Activated T-cell treated with anti-CD3 and anti-CD28 coated beads, Interleukin-2, amount 50 U/mL, for 4 hours (primary cell): ENCODE data around the gene B3GAT3. TPM values are rescaled to one million over a fixed set of nuclear protein-coding genes. Genes with fewer than 3 reads are reported as not detected.
A peak's percentile ranks its signal among the peaks of the same experiment; 100 is the strongest.
"Not testable (repeated sequence)": the region's sequence is repeated elsewhere in the genome, so short reads cannot be mapped to it uniquely, and the experiment has no call there.

ENCODE experiments used
- ATAC-seq, 2 donors: fragments of 200-7000 bp; cut with Tn5 transposase; one replicate each; pipeline ENCODE4 v1.10.0; 2021
- DNase-seq: peaks from one replicate; pipeline ENCODE4 v3.0.0-alpha.2; 2020
- H3K27me3 Mint-ChIP-seq: one replicate; pipeline ENCODE4 v1.8.0; 2021; ENCODE audit warnings: low read depth, mixed read lengths
- H3K36me3 Mint-ChIP-seq: one replicate; pipeline ENCODE4 v1.8.0; 2022; ENCODE audit warnings: mixed read lengths; ENCODE audit not compliant: insufficient read depth
- H3K4me1 Mint-ChIP-seq: one replicate; pipeline ENCODE4 v1.8.0; 2021; ENCODE audit warnings: low read depth, mixed read lengths
- H3K4me3 Mint-ChIP-seq: one replicate; pipeline ENCODE4 v1.8.0; 2021; ENCODE audit warnings: mild to moderate bottlenecking, moderate library complexity, mixed read lengths
- H3K9me3 Mint-ChIP-seq: one replicate; pipeline ENCODE4 v1.8.0; 2021; ENCODE audit warnings: mixed read lengths
- total RNA-seq, 3 donors: library from RNA; stranded (reverse); gene quantifications; one replicate each; pipeline ENCODE4 v1.2.1, GENCODE V29; 2021

B3GAT3 gene
- total RNA-seq, 3 donors from 2014 or later: 58.2 to 66.2 (median 59.7) TPM

DNA sequence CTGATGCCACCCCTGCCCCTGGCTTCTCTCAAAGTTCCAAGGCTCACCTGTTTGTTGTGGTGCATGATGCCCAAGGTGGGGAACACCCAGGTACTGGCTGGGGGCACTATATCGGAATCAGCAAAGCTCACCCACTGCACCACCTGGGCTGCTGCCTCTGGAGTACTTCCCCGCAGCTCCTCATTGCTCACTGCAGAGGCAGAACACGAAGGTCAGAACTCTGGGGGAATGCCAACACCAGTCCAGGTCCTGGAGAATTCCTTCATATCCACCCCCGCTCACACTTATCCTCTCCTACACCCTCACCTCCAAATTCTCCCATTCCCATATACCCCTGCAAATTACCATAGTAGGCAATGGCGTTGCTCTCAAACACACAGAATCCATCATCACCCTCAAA, 50.3 kb downstream of the B3GAT3 start:
- Mint-ChIP-seq H3K36me3 (peaks cover 53% of the 10 kb centered on the region), H3K4me3 (peak overlapping the region; percentile 98), H3K4me1 (peaks cover 62% of the 10 kb centered on the region)
- H3K9me3 Mint-ChIP-seq, DNase-seq, H3K27me3 Mint-ChIP-seq, ATAC-seq: not testable (repeated sequence)

DNA sequence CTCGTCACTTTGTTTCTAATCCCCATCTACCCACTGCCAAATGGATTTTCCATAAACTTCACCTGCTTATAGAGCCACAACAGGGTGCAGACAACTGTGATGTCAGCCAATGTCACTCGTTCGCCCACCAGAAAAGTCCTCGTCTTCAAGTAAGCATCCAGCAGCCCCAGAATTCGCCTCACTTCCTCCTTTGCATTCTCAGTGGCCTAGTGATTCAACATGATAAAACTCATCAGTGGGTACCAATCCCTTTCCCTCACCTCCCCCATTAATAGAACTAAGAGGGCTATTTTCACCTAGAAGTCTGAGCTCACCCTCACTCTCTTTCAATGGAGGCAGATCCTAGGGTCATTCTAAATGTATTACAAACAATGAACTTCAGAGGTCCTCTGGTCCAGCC, 50.9 kb downstream of the B3GAT3 start:
- peaks cover 68% of the 10 kb centered on the region for H3K4me1 Mint-ChIP-seq
- DNase-seq, H3K27me3 Mint-ChIP-seq, H3K9me3 Mint-ChIP-seq, ATAC-seq: not testable (repeated sequence)
- H3K36me3 Mint-ChIP-seq: peaks cover 55% of the 10 kb centered on the region
- peak overlapping the region; percentile 98 for H3K4me3 Mint-ChIP-seq

DNA sequence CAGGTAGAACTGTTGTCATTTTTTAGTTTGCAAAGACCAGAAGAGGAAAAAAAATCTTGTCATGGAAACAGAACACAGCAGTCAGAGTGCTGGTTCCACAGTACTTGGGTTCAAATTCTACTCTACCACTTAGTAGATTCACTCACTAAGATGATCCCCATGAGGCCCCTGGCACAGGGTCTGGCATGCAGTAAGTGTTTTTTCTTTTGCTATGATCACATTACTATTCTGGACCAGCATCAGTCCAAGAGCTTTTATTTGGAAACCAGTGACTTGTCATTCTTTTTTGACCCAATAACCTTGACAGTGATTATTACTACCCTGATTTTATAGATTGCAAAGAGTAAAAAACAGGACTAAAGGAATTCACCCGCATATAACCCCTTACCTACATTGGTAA, 52.2 kb downstream of the B3GAT3 start:
- H3K4me1 Mint-ChIP-seq: peaks cover 66% of the 10 kb centered on the region
- DNase-seq (no peak), ATAC-seq (no peak)
- peak overlapping the region; percentile 1 for H3K4me3 Mint-ChIP-seq
- H3K36me3 Mint-ChIP-seq: peaks cover 59% of the 10 kb centered on the region
- H3K27me3 Mint-ChIP-seq: no peaks in the 10 kb centered on the region
- H3K9me3 Mint-ChIP-seq: no peaks in the 10 kb centered on the region

DNA sequence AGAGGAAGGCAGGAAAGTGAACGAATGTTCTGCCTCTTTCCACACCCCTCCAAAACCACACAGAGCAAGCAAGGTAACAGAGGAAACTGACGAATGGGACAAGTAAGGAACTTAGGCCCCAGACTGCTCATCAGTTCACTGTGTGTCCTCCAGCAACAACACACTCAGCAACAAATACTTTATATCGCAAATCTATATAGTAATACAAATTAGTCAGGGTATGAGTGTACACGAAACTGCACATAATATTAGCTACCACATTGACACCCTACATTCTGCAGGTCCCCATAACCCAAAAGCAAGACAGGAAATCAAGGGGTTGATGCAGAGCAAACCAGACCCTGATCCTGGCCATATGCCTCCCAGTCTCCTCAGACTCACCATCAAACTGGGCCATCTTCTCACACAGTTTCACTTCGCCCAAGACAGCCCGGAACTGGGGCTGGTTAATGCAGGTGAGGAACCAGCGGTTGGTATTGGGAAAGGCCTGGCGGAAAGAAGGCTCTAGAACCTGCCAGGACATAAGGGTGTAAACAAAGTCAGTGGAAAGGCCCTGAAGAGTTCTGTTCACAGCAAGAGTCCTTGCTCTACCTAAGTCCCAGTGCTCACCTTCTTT, 54.7 kb downstream of the B3GAT3 start:
- ATAC-seq: peak in 1 of 2 donors; percentile 16
- H3K9me3 Mint-ChIP-seq: no peaks in the 10 kb centered on the region

DNA sequence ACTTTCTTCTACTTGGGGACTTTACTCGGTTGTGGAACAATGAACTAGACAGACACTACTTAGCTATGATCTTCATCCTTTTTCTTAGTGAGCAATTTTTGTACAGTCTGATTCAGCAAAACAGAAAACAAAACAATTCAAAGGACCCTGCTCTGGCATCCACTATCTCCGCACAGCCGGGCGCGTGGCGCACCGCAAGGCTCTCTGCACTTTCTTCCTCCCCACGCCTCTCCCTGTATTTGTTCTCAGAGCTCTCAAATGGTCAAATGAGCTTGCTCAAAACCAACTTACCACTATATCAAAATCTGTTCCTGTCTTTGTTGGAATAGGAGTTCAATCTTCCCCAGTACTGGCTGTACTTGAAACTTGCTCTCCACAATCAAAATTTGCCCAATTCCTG, 55.5 kb downstream of the B3GAT3 start:
- H3K27me3 Mint-ChIP-seq: no peaks in the 10 kb centered on the region
- H3K9me3 Mint-ChIP-seq: no peaks in the 10 kb centered on the region
- peaks cover 45% of the 10 kb centered on the region for H3K4me1 Mint-ChIP-seq
- no peak for DNase-seq
- peak overlapping the region; percentile 3 for H3K4me3 Mint-ChIP-seq
- peaks cover 45% of the 10 kb centered on the region for H3K36me3 Mint-ChIP-seq
- ATAC-seq: no peak

More for the DNA sequence above, 54.7 kb downstream of the B3GAT3 start:
- no peak for DNase-seq
- Mint-ChIP-seq H3K27me3 (no peaks in the 10 kb centered on the region), H3K4me1 (peaks cover 50% of the 10 kb centered on the region), H3K36me3 (peaks cover 49% of the 10 kb centered on the region), H3K4me3 (peak overlapping the region; percentile 42)

Other genes with a start within 250 kb of the B3GAT3 start
- gene SCGB1A1, start 203.0 kb downstream of the B3GAT3 start, total RNA-seq: 1 to 10 TPM in 1 of 3 donors, under 1 TPM in 2; 0.61 to 1.1 (median 0.87) TPM
- 10 to 100 TPM; 12.3 to 22.7 (median 13.3) TPM for gene AHNAK, start 75.2 kb downstream of the B3GAT3 start, total RNA-seq
- gene EEF1G, start 48.1 kb downstream of the B3GAT3 start, total RNA-seq: 1,000 to 10,000 TPM; 1,775 to 1,880 (median 1,879) TPM
- gene TUT1, start 30.5 kb downstream of the B3GAT3 start, total RNA-seq: 10 to 100 TPM; 39.4 to 46.1 (median 41.6) TPM
- 100 to 1,000 TPM; 217 to 224 (median 220) TPM for gene MTA2, start 20.1 kb downstream of the B3GAT3 start, total RNA-seq
- 100 to 1,000 TPM; 145 to 160 (median 155) TPM for gene EML3, start 9.2 kb downstream of the B3GAT3 start, total RNA-seq
- gene ROM1, start 8.7 kb downstream of the B3GAT3 start, total RNA-seq: 1 to 10 TPM; 5.8 to 6.6 (median 5.8) TPM
- 100 to 1,000 TPM; 173 to 204 (median 194) TPM for gene GANAB, start 24.6 kb upstream of the B3GAT3 start, total RNA-seq
- gene INTS5, start 31.3 kb upstream of the B3GAT3 start, total RNA-seq: 10 to 100 TPM; 43.5 to 50.0 (median 48.0) TPM
- 100 to 1,000 TPM; 174 to 212 (median 206) TPM for gene C11orf98, start 43.2 kb upstream of the B3GAT3 start, total RNA-seq
- gene CSKMT, start 43.3 kb upstream of the B3GAT3 start, total RNA-seq: 10 to 100 TPM; 54.6 to 73.1 (median 73.0) TPM
- 10 to 100 TPM in 2 of 3 donors, 1 to 10 TPM in 1; 9.4 to 14.6 (median 10.6) TPM for gene UQCC3, start 49.7 kb upstream of the B3GAT3 start, total RNA-seq
- 10 to 100 TPM; 17.0 to 22.2 (median 19.2) TPM for gene LBHD1, start 50.3 kb upstream of the B3GAT3 start, total RNA-seq
- 100 to 1,000 TPM; 151 to 174 (median 157) TPM for gene UBXN1, start 57.1 kb upstream of the B3GAT3 start, total RNA-seq
- under 1 TPM; 0.21 to 0.33 (median 0.30) TPM for gene LRRN4CL, start 67.5 kb upstream of the B3GAT3 start, total RNA-seq
- gene BSCL2, start 85.4 kb upstream of the B3GAT3 start, total RNA-seq: 10 to 100 TPM; 23.6 to 29.6 (median 26.9) TPM
- not detected for gene GNG3, start 85.7 kb upstream of the B3GAT3 start, total RNA-seq
- gene HNRNPUL2, start 105.5 kb upstream of the B3GAT3 start, total RNA-seq: 10 to 100 TPM; 45.3 to 49.4 (median 47.9) TPM
- gene TTC9C, start 106.5 kb upstream of the B3GAT3 start, total RNA-seq: 10 to 100 TPM; 20.2 to 22.9 (median 20.9) TPM
- 1 to 10 TPM; 5.7 to 6.9 (median 6.5) TPM for gene ZBTB3, start 132.2 kb upstream of the B3GAT3 start, total RNA-seq
- 100 to 1,000 TPM; 143 to 145 (median 144) TPM for gene POLR2G, start 139.6 kb upstream of the B3GAT3 start, total RNA-seq
- gene TAF6L, start 149.4 kb upstream of the B3GAT3 start, total RNA-seq: 10 to 100 TPM; 27.2 to 34.3 (median 29.1) TPM
- gene TMEM179B, start 165.4 kb upstream of the B3GAT3 start, total RNA-seq: 10 to 100 TPM; 26.8 to 35.4 (median 31.6) TPM
- 10 to 100 TPM in 2 of 3 donors, 1 to 10 TPM in 1; 9.4 to 12.1 (median 11.6) TPM for gene TMEM223, start 170.0 kb upstream of the B3GAT3 start, total RNA-seq
- 100 to 1,000 TPM; 138 to 180 (median 158) TPM for gene NXF1, start 183.5 kb upstream of the B3GAT3 start, total RNA-seq
- 10 to 100 TPM; 22.3 to 31.6 (median 28.4) TPM for gene STX5, start 210.1 kb upstream of the B3GAT3 start, total RNA-seq
- gene TEX54, start 210.9 kb upstream of the B3GAT3 start, total RNA-seq: under 1 TPM; 0.63 to 0.92 (median 0.89) TPM
- 100 to 1,000 TPM; 228 to 254 (median 235) TPM for gene WDR74, start 217.6 kb upstream of the B3GAT3 start, total RNA-seq